Activated naive CD4-positive, alpha-beta T cell treated with anti-CD3 and anti-CD28 coated beads, Interleukin-2, amount 10 ng/mL, durations not matched to agents 7 days and 5 days (primary cell): ENCODE data around the gene HOXB2.

Experiments
- CTCF ChIA-PET: fragments of 350-600 bp; sonication (Branson Sonifier 250); formaldehyde crosslinking; loops from one replicate; lab custom pipeline; 2021; ENCODE audit warnings: antibody characterized with exemption; lab: Charles Lee
- DNase-seq: peaks from one replicate; pipeline ENCODE4 v3.0.0-alpha.2; 2020
- H3K27ac Mint-ChIP-seq: one replicate; pipeline ENCODE4 v1.8.0; 2021; ENCODE audit warnings: mild to moderate bottlenecking, moderate library complexity, mixed read lengths
- H3K27me3 Mint-ChIP-seq: one replicate; pipeline ENCODE4 v1.8.0; 2021; ENCODE audit warnings: mild to moderate bottlenecking, mixed read lengths
- H3K36me3 Mint-ChIP-seq: one replicate; pipeline ENCODE4 v1.8.0; 2021; ENCODE audit warnings: mixed read lengths
- H3K4me1 Mint-ChIP-seq: one replicate; pipeline ENCODE4 v1.8.0; 2021; ENCODE audit warnings: mixed read lengths
- H3K4me3 Mint-ChIP-seq: one replicate; pipeline ENCODE4 v1.8.0; 2021; ENCODE audit warnings: mild to moderate bottlenecking, moderate library complexity, mixed read lengths
- H3K9me3 Mint-ChIP-seq: one replicate; pipeline ENCODE4 v1.8.0; 2021; ENCODE audit warnings: mixed read lengths

The HOXB2 gene

DNA sequence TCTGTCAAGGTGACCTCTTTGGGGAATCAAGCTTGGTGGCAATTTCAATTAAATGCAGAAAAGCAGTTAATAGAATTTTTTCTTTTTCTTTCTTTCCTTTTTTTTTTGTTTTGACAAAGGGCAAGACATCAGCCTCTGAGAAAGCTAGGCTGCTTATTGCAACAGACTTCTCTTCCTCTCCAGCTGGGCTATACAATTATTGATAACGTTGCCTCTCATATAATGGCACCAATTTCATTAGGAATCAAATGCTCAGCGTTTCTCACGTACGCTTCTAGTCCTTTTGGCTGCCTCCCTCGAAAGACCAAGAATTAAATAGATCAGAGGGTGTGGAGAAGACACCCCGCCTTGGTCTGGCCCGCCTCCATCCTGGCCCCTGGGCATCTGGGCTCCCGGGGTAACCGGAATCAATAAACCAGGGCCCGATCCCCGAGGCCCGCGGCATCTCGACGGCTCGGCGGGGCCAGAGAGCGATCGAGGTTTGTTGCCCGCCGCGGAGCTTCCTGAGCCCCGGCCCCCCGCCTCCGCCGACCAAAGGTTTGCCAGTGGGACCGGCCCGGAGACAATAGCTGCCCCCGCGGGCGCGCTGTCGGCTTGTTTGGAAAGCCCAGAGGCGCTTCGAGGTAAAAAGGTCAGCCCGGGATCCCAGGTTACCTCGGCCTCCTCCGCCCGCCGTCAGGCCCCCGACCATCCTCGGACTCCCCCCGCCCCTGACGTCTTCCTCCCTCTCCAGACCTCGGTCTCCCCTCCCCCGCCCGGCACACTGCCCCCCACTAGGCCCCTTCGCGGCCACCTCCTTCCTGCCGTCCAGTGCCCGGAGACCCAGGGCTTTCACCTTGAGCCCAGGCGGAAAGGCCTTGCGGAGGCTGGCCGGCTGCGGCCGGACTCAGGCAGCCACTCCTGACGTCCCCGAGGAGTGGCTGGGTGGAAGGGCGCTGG is 18.0 kb downstream of the HOXB2 start:
- CTCF ChIA-PET: no interaction called here
- DNase-seq: no peak
- H3K27me3 Mint-ChIP-seq: peaks cover 100% of the 10 kb centered on the region
- H3K4me1 Mint-ChIP-seq: peaks cover 3% of the 10 kb centered on the region
- no peaks in the 10 kb centered on the region for H3K36me3 Mint-ChIP-seq
- no peak overlapping the region for H3K27ac Mint-ChIP-seq
- no peaks in the 10 kb centered on the region for H3K9me3 Mint-ChIP-seq
- no peak overlapping the region for H3K4me3 Mint-ChIP-seq

DNA sequence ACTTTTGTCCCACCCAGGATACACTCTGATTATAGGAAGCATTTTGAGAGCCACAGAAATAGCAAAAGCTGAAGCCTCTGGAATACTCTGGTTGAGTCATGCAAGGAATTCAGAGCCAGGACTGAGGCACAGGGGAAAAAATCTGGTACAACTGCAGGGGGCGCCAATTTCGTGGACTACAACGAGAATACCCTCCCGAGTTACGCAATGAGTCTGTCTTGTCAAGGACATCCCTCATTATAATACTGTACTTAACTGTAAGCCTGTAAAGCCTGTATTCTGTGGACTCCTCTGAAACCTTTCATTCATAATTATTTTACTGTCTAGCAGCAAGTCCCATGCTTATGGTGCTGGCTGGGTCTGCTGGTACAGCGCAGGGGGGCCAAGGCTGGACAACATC is 21.9 kb downstream of the HOXB2 start:
- H3K4me3 Mint-ChIP-seq: no peak overlapping the region
- H3K27me3 Mint-ChIP-seq: peaks cover 95% of the 10 kb centered on the region
- peaks cover 24% of the 10 kb centered on the region for H3K4me1 Mint-ChIP-seq
- CTCF ChIA-PET: interaction anchor here (0.7 to 2.6 kb wide), 4 partner anchors 10 to 215 kb away, joined by 3 to 6 read pairs (median 4); no protein-coding TSS in a partner anchor
- H3K27ac Mint-ChIP-seq: no peak overlapping the region
- no peak for DNase-seq
- no peaks in the 10 kb centered on the region for H3K36me3 Mint-ChIP-seq
- H3K9me3 Mint-ChIP-seq: no peaks in the 10 kb centered on the region

DNA sequence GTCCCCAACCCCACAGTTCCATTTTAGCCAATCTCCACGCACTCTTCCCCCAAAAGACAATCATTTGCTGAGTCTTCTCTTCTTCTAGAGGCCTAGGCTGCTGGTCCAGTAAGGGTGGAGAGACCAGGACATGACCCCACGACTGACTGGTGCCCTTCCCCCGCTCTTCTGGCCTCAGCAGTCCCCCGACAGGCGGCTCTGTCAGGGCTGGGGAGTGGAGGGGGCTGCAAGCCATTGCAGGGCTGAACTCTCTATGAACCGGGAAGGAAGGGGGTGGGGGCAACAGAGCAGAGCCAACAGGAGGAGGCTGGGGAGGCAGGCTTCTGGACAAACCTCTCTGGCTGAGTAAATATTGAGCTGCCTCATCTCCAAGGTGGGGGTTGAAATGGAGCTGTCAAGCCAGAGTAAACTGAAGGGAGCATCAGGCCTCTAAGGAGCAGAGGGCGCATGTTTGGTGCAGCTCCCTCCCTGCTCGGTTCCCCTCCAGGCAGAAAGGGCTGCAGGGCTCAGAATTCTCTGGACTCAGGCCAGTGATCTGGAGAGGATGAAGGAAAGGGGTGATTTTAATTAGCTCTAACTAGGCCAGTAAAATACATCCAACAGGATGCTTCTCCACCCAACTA is 22.8 kb downstream of the HOXB2 start:
- peaks cover 26% of the 10 kb centered on the region for H3K4me1 Mint-ChIP-seq
- no peaks in the 10 kb centered on the region for H3K9me3 Mint-ChIP-seq
- no peak overlapping the region for H3K27ac Mint-ChIP-seq
- H3K4me3 Mint-ChIP-seq: no peak overlapping the region
- no peak for DNase-seq
- H3K27me3 Mint-ChIP-seq: peaks cover 95% of the 10 kb centered on the region
- no peaks in the 10 kb centered on the region for H3K36me3 Mint-ChIP-seq
- CTCF ChIA-PET: interaction anchor here (1.1 to 2.6 kb wide), 3 partner anchors 9 to 172 kb away, joined by 3 to 6 read pairs (median 4); no protein-coding TSS in a partner anchor

GRCh38 chr17:48520631-48521079 is 24.3 kb downstream of the HOXB2 start:
- H3K27me3 Mint-ChIP-seq: peaks cover 95% of the 10 kb centered on the region
- H3K9me3 Mint-ChIP-seq: no peaks in the 10 kb centered on the region
- H3K27ac Mint-ChIP-seq: no peak overlapping the region
- H3K4me1 Mint-ChIP-seq: peaks cover 28% of the 10 kb centered on the region
- DNase-seq: no peak
- H3K4me3 Mint-ChIP-seq: no peak overlapping the region
- H3K36me3 Mint-ChIP-seq: no peaks in the 10 kb centered on the region
- CTCF ChIA-PET: no interaction called here

DNA sequence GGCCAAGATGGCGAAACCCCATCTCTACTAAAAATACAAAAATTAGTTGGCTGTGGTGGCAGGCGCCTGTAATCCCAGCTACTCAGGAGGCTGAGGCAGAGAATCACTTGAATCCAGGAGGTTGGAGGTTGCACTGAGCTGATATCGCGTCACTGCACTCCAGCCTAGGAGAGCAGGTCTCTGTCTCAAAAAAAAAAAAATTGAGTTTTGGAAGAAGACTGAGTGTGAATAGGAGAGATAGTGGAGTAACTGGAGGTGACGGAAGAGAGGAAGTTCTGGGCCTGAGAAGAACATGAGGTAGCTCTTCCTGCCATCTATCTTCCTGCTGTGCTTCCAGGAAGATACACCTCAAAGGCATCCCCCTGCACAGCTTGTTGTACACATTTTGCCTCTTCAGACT is 25.5 kb downstream of the HOXB2 start:
- no peaks in the 10 kb centered on the region for H3K36me3 Mint-ChIP-seq
- no peaks in the 10 kb centered on the region for H3K9me3 Mint-ChIP-seq
- H3K4me1 Mint-ChIP-seq: peaks cover 37% of the 10 kb centered on the region
- CTCF ChIA-PET: interaction anchor here (2.0 kb wide), 1 partner anchor 27 kb away, joined by 5 read pairs; no protein-coding TSS in a partner anchor
- no peak overlapping the region for H3K4me3 Mint-ChIP-seq
- peak overlapping the region; percentile 28 for H3K27ac Mint-ChIP-seq
- DNase-seq: no peak
- peaks cover 95% of the 10 kb centered on the region for H3K27me3 Mint-ChIP-seq

DNA sequence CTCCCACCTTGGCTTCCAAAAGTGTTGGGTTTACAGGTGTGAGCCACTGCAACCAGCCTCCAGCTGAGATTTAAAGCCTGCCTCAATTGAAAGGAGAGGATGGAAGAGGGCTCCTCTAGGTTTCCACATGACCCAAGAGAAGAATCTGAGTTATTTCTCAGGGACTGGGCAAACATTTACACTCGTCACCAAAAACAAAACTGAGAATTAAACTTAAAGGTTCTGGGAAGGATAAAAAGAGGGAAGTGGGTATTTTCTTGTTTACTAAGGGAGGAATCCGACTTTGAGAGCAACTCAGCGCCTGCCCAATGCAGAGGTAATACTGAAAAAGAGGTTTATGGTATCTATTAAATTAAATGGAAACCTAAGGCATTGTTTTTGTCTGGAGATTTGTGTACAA is 27.4 kb downstream of the HOXB2 start:
- Mint-ChIP-seq H3K4me3 (no peak overlapping the region), H3K4me1 (peaks cover 57% of the 10 kb centered on the region), H3K9me3 (no peaks in the 10 kb centered on the region), H3K27ac (no peak overlapping the region), H3K36me3 (no peaks in the 10 kb centered on the region), H3K27me3 (peaks cover 83% of the 10 kb centered on the region)
- DNase-seq: no peak
- CTCF ChIA-PET: no interaction called here

DNA sequence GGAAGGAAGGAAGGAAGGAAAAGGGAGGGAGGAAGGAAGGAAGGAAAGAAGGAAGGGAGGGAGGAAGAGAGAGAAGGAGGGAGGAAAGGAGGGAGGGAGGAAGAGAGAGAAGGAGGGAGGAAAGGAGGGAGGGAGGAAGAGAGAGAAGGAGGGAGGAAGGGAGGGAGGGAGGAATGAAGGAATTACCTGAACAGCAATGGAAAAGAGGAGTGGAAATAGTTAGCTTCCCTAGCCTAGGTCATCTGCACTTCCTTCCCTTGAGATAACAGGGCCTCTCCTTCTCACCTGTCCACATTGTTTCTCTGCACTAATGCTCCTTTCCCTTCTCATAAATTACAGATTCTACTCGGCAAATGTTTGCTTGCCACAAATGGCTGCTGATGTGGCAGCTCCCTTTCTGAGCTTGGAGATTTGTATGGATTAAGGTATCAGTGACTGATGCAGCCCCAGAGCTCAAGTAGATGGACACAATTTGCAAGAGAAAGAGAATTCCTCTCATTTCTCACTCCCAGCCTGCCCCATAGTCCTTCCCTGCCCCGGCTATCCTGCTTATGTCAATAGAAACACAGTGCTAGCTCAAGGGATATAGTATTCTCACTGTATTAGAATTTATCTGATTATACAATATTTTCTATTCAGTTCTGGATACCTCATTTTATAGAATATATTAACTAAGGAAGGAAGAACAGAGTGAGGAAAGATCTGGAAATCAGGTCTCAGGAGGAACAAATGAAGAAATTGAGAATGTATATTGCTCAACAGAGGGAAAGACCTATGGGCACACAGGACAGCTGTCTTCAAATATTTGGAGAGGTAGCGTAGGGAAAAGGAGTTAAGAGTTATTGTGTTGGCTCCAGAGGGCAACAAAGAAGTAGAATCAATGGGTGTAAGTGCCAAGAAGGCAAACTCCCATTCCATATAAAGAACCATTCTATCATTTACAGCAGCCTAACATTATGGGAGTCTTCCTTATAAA is 28.7 kb downstream of the HOXB2 start:
- no peak overlapping the region for H3K27ac Mint-ChIP-seq
- H3K27me3 Mint-ChIP-seq: peaks cover 76% of the 10 kb centered on the region
- H3K9me3 Mint-ChIP-seq: no peaks in the 10 kb centered on the region
- no peak overlapping the region for H3K4me3 Mint-ChIP-seq
- peaks cover 69% of the 10 kb centered on the region for H3K4me1 Mint-ChIP-seq
- no peaks in the 10 kb centered on the region for H3K36me3 Mint-ChIP-seq
- CTCF ChIA-PET: no interaction called here
- DNase-seq: no peak

DNA sequence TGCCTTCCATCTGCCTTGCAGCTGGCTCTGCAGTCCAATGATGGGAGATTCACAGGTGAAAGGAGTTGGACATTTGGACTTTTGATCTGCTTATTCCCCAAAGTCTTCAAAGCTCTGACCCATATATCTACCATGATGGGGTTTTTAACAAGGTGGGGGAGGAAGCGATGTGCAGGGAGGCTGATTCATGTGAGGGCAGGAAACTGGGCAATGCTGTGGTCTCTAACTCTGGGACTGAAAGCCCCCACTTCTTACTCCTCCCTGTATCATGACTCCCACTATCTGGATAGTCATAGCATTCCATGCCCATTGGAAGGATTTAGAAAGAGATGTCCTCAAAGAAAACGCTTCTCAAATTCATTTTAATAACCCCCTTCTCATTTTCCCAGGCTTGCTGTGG is 30.4 kb downstream of the HOXB2 start:
- peaks cover 58% of the 10 kb centered on the region for H3K27me3 Mint-ChIP-seq
- no peaks in the 10 kb centered on the region for H3K36me3 Mint-ChIP-seq
- no peak for DNase-seq
- no peaks in the 10 kb centered on the region for H3K9me3 Mint-ChIP-seq
- H3K27ac Mint-ChIP-seq: peak overlapping the region; percentile 19
- no peak overlapping the region for H3K4me3 Mint-ChIP-seq
- peaks cover 66% of the 10 kb centered on the region for H3K4me1 Mint-ChIP-seq
- CTCF ChIA-PET: no interaction called here

- DNase-seq: no peak
- H3K9me3 Mint-ChIP-seq: no peaks in the 10 kb centered on the region
- no peak overlapping the region for H3K4me3 Mint-ChIP-seq
- H3K27me3 Mint-ChIP-seq: peaks cover 52% of the 10 kb centered on the region
- H3K27ac Mint-ChIP-seq: peak overlapping the region; percentile 81
- CTCF ChIA-PET: interaction anchor here (1.3 to 1.5 kb wide), 3 partner anchors 9 to 22 kb away, joined by 3 to 5 read pairs (median 4); no protein-coding TSS in a partner anchor
- peaks cover 2% of the 10 kb centered on the region for H3K36me3 Mint-ChIP-seq
- peaks cover 62% of the 10 kb centered on the region for H3K4me1 Mint-ChIP-seq
These were observed 31.0 kb downstream of the HOXB2 start for GRCh38 chr17:48513666-48514455.

GRCh38 chr17:48513097-48513496 is 31.8 kb downstream of the HOXB2 start:
- no peaks in the 10 kb centered on the region for H3K9me3 Mint-ChIP-seq
- H3K27ac Mint-ChIP-seq: peak overlapping the region; percentile 81
- CTCF ChIA-PET: interaction anchor here (1.3 to 1.5 kb wide), 3 partner anchors 10 to 21 kb away, joined by 3 to 5 read pairs (median 4); no protein-coding TSS in a partner anchor
- peaks cover 64% of the 10 kb centered on the region for H3K4me1 Mint-ChIP-seq
- peak overlapping the region; percentile 59 for H3K4me3 Mint-ChIP-seq
- peaks cover 45% of the 10 kb centered on the region for H3K27me3 Mint-ChIP-seq
- peak; percentile 58 for DNase-seq
- H3K36me3 Mint-ChIP-seq: peaks cover 2% of the 10 kb centered on the region

DNA sequence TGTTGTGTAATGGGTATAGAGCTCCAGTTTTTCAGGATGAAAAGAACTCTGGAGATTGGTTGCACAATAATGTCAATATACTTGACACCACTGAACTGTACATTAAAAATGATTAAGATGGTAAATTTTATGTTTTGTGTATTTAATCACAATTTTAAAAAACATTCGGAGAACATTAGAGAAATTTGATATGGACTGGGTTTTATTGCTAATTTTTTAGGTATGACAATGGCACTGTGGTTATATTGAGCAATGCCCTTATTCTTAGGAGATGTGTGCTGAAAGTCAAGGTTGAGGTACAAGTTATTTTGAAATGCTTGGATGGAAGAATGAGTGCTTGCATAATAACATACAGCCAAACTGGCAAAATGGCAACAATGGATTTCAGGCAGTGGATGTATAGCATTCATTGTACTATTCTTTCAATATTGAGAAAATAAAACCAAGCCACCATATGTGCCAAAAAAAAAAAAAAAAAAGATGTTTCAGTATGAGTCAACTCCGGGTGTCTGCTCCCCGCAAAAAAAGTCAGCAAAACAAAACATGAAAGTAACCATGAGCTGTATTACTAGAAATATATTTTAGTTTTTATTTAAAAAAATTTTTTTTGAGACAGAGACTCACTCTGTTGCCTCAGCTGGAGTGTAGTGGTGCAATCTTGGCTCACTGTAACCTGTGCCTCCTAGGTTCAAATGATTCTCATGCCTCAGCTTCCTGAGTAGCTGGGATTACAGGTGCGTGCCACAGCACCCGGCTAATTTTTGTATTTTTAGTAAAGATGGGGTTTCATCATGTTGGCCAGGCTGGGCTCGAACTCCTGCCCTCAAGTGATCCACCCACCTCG is 33.9 kb downstream of the HOXB2 start:
- CTCF ChIA-PET: interaction anchor here (0.6 to 1.0 kb wide), 5 partner anchors 13 to 265 kb away, joined by 3 read pairs; no protein-coding TSS in a partner anchor
- Mint-ChIP-seq H3K27me3 (peaks cover 37% of the 10 kb centered on the region), H3K4me3 (no peak overlapping the region), H3K36me3 (peaks cover 2% of the 10 kb centered on the region), H3K9me3 (no peaks in the 10 kb centered on the region), H3K4me1 (peaks cover 73% of the 10 kb centered on the region), H3K27ac (peak overlapping the region; percentile 94)
- DNase-seq: peak; percentile 73

GRCh38 chr17:48510381-48510760 is 34.5 kb downstream of the HOXB2 start:
- peaks cover 31% of the 10 kb centered on the region for H3K27me3 Mint-ChIP-seq
- H3K9me3 Mint-ChIP-seq: no peaks in the 10 kb centered on the region
- H3K4me3 Mint-ChIP-seq: no peak overlapping the region
- H3K36me3 Mint-ChIP-seq: peaks cover 2% of the 10 kb centered on the region
- CTCF ChIA-PET: interaction anchor here (1.0 kb wide), 2 partner anchors 13 to 17 kb away, joined by 3 read pairs; no protein-coding TSS in a partner anchor
- peaks cover 79% of the 10 kb centered on the region for H3K4me1 Mint-ChIP-seq
- DNase-seq: no peak
- H3K27ac Mint-ChIP-seq: peak overlapping the region; percentile 94
